Transverse colon (tissue), 4 donors: ENCODE data around the gene STK11IP.

Experiments
- CTCF ChIP-seq, 5 experiments: fragments of 200-600 bp in 3 of 5; fragments of 450-650 bp in 2 of 5; sonication (generic) in 3 of 5; IDR thresholded peaks; 1 replicate in 2 of 5; 2 replicates in 3 of 5; pipeline ENCODE4 v1.5.1; 2016 to 2017; ENCODE audit warnings: antibody characterized with exemption in 5 of 5, inconsistent platforms in 3 of 5, mild to moderate bottlenecking in 2 of 5, moderate library complexity in 1 of 5
- POLR2A ChIP-seq: fragments of 450-650 bp; IDR thresholded peaks from one replicate; pipeline ENCODE4 v1.6.1; 2016; ENCODE audit warnings: antibody characterized with exemption, mild to moderate bottlenecking, moderate library complexity
- POLR2AphosphoS5 ChIP-seq, 3 donors: sonication (generic); formaldehyde crosslinking; IDR thresholded peaks; one replicate each; pipeline ENCODE4 v1.6.1; 2016; ENCODE audit warnings: antibody characterized with exemption in 3 of 3

- TF ChIP-seq POLR2AphosphoS5 (IDR thresholded peaks at IDR 0.05) (no peak), CTCF (IDR thresholded peaks at IDR 0.05) (no peak), POLR2A (no peak)
Observed at GRCh38 chr2:219613461-219614070, 15.9 kb downstream of the STK11IP start.
